Activated naive CD4-positive, alpha-beta T cell treated with anti-CD3 and anti-CD28 coated beads, Interleukin-2, amount 50 U/mL, for 72 hours (primary cell): Measurements from ENCODE around the gene NXPH3. TPM values are rescaled to one million over a fixed set of nuclear protein-coding genes. Genes with fewer than 3 reads are reported as not detected.

Source experiments
- ATAC-seq, 2 donors: fragments of 150-1000 bp; cut with Tn5 transposase; 2 replicates each; pipeline ENCODE4 v1.10.0; 2021; ENCODE audit warnings: mild to moderate bottlenecking in 2 of 2, moderate library complexity in 2 of 2
- DNase-seq, 2 donors: peaks; one replicate each; pipeline ENCODE4 v3.0.0; 2021 to 2022; ENCODE audit warnings: low spot score in 2 of 2
- H3K27ac Mint-ChIP-seq, 2 donors: one replicate each; pipeline ENCODE4 v1.8.0; 2022; ENCODE audit warnings: mild to moderate bottlenecking in 2 of 2, mixed read lengths in 2 of 2
- H3K36me3 Mint-ChIP-seq, 2 donors: one replicate each; pipeline ENCODE4 v1.8.0; 2022; ENCODE audit warnings: mixed read lengths in 2 of 2
- H3K9me3 Mint-ChIP-seq, 2 donors: one replicate each; pipeline ENCODE4 v1.8.0; 2022; ENCODE audit warnings: mixed read lengths in 2 of 2
- total RNA-seq, 2 donors: library from RNA; stranded (reverse); gene quantifications; one replicate each; pipeline ENCODE4 v1.2.3, GENCODE V29; 2022

The NXPH3 gene
- total RNA-seq, 2 donors from 2014 or later: 0.14 to 0.23 TPM

- DNase-seq (no peak), ATAC-seq (no peak)
- peaks cover 0 to 4% of the 10 kb centered on the region in 2 donors for H3K36me3 Mint-ChIP-seq
- no peaks in the 10 kb centered on the region for H3K9me3 Mint-ChIP-seq
- H3K27ac Mint-ChIP-seq: no peak overlapping the region
Measured at GRCh38 chr17:49596613-49597244, 21.1 kb downstream of the NXPH3 start.

DNA sequence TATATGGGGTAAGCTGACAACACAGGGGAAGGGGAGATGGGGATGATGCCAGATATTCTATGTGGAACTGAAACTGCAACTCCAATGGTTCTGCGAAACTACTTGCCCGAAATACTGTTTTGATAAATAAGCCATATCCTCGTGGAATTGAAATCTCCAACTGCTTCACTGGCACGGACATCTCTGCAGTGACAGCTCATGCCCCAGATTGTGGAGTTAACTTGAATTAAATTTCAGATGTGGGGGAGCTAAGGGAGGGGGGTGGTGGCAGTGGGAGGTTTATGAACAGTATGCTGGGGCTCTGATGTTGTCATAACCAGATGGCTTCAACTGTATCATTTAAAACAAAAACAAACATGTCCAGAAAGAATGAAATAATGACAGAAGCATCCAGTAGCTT is 21.8 kb downstream of the NXPH3 start:
- DNase-seq: no peak
- H3K36me3 Mint-ChIP-seq: peaks cover under 1 to 4% of the 10 kb centered on the region in 2 donors
- peak overlapping the region in 1 of 2 donors; percentile 7 for H3K27ac Mint-ChIP-seq
- no peak for ATAC-seq
- no peaks in the 10 kb centered on the region for H3K9me3 Mint-ChIP-seq

DNA sequence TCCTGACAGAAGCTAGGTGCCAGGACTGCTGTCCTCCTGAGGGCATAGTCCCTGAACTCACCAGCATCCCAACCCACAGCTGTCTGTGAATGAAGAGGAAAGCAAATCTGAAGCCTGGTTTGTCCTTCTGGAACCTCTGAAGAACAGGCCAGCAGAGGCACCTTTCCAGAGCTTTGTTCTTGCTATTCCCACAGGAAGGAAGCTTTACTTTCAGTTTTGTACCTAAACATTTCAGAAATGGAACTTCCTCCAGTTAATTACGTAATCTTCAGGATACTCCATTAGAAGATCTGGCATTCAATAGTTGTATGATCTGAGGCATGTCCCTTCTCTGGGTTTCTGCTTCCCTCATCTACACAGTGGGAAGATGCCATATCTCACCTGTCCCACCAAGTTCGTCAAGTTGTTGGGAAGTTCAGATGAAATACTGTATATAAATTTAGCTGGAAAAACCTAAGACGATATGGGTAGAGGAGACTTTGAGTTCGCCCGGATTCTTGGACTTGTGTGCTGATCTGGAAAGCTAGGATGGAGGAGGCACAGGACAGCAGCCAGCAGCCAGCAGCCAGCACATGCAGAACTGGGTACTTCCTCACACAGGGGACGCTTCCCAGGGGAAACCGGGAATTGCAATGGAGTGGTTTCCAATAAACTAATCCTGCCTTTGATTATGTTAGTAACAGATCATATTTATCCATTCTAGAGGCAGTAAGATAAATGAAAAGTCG is 22.4 kb downstream of the NXPH3 start:
- Mint-ChIP-seq H3K36me3 (peaks cover 4 to 7% of the 10 kb centered on the region in 2 donors), H3K9me3 (no peaks in the 10 kb centered on the region), H3K27ac (peak overlapping the region; percentile 7 to 15)
- DNase-seq: no peak
- ATAC-seq: no peak

- ATAC-seq (no peak), DNase-seq (no peak)
- Mint-ChIP-seq H3K27ac (no peak overlapping the region), H3K9me3 (no peaks in the 10 kb centered on the region), H3K36me3 (peaks cover 4 to 9% of the 10 kb centered on the region in 2 donors)
Measured at GRCh38 chr17:49598918-49599317, 23.2 kb downstream of the NXPH3 start.

GRCh38 chr17:49600949-49601348 is 25.3 kb downstream of the NXPH3 start:
- no peak for DNase-seq
- Mint-ChIP-seq H3K27ac (no peak overlapping the region), H3K36me3 (peaks cover 4 to 9% of the 10 kb centered on the region in 2 donors), H3K9me3 (no peaks in the 10 kb centered on the region)
- no peak for ATAC-seq

DNA sequence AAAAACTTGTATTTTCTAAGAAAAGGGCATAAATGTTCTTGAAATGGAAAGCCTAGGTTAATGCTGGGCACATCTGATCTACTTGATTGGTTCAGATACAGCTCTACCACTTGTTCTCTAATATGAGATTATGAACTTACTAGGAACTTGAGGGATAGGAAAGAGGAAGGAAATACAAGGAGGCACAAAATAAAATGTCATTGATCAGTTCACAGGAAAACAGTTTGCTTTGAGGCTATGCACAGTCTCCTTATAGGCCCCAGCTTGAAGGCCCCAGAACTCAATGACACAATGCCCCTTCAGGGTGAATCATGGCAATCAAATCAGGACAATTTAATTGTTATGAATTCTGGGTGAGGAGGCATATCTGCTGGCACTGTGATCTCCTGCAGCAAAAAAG is 27.1 kb downstream of the NXPH3 start:
- ATAC-seq: no peak
- peaks cover 4 to 9% of the 10 kb centered on the region in 2 donors for H3K36me3 Mint-ChIP-seq

GRCh38 chr17:49603238-49603637 is 27.6 kb downstream of the NXPH3 start:
- Mint-ChIP-seq H3K27ac (no peak overlapping the region), H3K9me3 (no peaks in the 10 kb centered on the region), H3K36me3 (peaks cover under 1 to 9% of the 10 kb centered on the region in 2 donors)
- no peak for DNase-seq
- ATAC-seq: no peak

More for the DNA sequence above, 27.1 kb downstream of the NXPH3 start:
- Mint-ChIP-seq H3K27ac (peak overlapping the region; percentile 44 to 46), H3K9me3 (no peaks in the 10 kb centered on the region)
- DNase-seq: no peak

DNA sequence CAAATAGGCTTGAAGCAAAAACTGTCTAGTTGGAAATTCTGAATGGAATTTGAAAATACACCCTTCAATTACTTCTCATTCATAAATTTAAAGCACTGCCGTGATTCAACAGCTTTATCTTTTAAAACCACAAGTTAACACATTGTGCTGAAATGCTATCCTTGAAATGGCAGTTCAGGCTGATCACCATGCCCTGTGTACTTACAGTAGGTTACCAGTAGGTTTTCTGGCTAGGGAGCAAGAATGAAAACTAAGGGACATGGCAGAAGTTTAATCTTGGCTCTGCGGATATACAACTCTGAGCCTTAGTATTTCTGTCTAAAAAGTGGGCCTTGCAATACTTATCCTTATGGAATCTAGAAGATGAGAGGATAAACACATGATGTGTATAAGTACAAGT is 28.0 kb downstream of the NXPH3 start:
- ATAC-seq: no peak
- Mint-ChIP-seq H3K9me3 (no peaks in the 10 kb centered on the region), H3K36me3 (peaks cover 0 to 9% of the 10 kb centered on the region in 2 donors), H3K27ac (no peak overlapping the region)
- no peak for DNase-seq

GRCh38 chr17:49604314-49604869 is 28.7 kb downstream of the NXPH3 start:
- no peak for ATAC-seq
- Mint-ChIP-seq H3K27ac (no peak overlapping the region), H3K36me3 (peaks cover 0 to 9% of the 10 kb centered on the region in 2 donors), H3K9me3 (no peaks in the 10 kb centered on the region)
- DNase-seq: no peak

- Mint-ChIP-seq H3K27ac (peak overlapping the region in 1 of 2 donors; percentile 0), H3K9me3 (no peaks in the 10 kb centered on the region), H3K36me3 (peaks cover 0 to 6% of the 10 kb centered on the region in 2 donors)
Measured at GRCh38 chr17:49610883-49611584, 35.4 kb downstream of the NXPH3 start.

DNA sequence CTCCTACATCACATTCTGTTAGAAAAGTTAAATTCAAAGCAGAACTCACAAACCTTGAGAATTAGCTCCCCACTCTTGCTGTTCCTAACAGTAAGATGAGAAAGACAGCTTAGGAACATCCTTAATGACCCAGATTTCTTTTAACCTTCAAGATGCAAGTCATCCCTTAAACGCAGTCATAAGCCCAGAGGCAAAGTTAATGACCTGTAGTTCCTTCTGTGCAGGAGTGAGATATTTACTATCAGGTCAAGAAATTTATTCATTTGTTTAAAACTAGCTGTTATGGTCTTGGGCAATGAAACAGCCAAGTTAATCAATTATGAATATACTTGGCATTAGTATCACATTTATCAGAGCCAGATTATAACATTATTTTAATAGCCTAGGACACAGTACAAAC is 37.1 kb downstream of the NXPH3 start:
- no peaks in the 10 kb centered on the region for H3K9me3 Mint-ChIP-seq
- DNase-seq (no peak), ATAC-seq (no peak)
- H3K27ac Mint-ChIP-seq: no peak overlapping the region
- peaks cover 0 to 6% of the 10 kb centered on the region in 2 donors for H3K36me3 Mint-ChIP-seq

More at GRCh38 chr17:49610883-49611584, 35.4 kb downstream of the NXPH3 start:
- ATAC-seq: no peak
- DNase-seq: no peak

DNA sequence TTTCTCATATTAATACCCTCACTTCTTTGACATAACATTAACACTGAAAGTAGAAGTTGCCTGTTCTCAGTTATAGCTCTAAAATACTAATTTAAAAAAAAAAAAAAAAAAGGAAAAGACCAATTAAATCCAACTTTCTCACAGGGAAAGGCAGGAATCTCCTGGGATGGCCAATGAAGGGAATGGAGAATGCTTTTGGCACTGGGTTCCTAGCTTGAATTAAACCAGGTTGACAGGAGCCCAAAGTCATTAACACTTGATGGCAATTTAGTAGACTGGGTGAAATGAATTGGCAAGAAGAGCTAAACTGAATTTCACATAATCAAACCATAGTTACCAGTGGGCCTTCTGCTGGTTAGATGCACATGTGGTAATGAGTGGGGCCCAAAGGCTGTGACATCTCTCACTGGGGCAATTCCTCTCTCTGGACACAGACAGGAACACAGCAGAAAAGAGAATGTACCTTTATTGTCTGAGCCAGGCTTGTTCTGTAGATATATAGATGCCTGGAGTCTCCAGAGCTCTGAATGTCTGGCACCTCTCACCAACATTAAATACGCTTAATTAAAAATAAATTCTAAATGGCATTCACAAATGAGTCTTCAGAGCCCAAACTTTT is 37.6 kb downstream of the NXPH3 start:
- ATAC-seq: no peak
- Mint-ChIP-seq H3K36me3 (peaks cover 0 to 8% of the 10 kb centered on the region in 2 donors), H3K9me3 (no peaks in the 10 kb centered on the region), H3K27ac (no peak overlapping the region)
- DNase-seq: no peak

GRCh38 chr17:49616086-49616485 is 40.4 kb downstream of the NXPH3 start:
- ATAC-seq (no peak), DNase-seq (no peak)
- H3K36me3 Mint-ChIP-seq: peaks cover 12 to 19% of the 10 kb centered on the region in 2 donors
- H3K9me3 Mint-ChIP-seq: no peaks in the 10 kb centered on the region
- peak overlapping the region in 1 of 2 donors; percentile 45 for H3K27ac Mint-ChIP-seq

DNA sequence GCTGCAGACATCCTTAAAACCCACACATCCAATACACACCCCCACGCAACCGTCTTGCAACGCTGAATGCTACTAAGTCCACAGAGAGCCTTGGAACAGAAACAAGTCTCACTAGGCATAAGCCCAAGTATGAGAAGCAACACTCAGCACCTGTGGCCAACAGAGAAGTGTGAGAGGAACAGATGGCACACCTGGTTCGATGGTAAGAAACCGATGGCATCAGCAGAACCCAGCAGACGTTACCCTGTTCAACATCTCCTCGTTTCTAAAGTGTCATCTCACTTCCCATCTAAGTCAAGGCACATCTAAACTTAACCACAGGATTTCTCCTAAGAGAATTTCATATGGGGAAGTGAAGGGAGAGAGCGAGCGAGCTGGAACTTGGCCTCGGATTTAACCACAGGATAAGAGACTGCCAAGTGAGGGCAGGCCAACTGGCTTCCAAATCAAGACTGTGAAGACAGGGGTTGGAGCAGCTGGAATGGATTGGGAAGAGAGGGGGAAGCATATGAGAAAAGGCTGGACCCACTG is 41.0 kb downstream of the NXPH3 start:
- DNase-seq (no peak), ATAC-seq (no peak)
- Mint-ChIP-seq H3K9me3 (no peaks in the 10 kb centered on the region), H3K27ac (no peak overlapping the region), H3K36me3 (peaks cover 13 to 19% of the 10 kb centered on the region in 2 donors)

DNA sequence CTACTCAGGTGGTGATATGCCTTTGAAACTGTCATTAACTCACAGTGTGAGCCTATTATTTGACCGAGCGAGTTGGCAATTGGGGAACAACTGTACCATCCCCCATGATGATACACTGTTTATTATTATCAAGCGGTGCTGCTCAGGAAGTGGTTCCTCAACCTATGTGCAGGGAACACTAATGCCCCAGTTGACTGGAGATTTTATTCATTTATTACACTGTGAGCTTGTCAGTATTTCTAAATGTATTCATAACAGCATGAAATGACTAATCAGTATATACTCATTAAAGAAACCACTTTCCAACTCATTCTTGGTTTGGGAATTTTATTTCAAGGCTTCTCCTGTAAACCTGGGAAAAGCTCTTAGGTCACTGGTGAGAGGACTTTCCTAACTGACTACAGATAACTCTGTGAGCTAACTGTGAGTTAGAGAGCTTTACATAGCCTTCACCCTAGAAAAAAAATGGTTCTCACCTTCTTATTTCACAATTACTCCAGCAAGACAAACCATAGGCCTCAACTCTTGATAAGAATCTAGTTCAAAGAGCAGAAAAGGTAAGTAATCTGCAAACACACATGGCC is 42.4 kb downstream of the NXPH3 start:
- no peak for DNase-seq
- H3K27ac Mint-ChIP-seq: peak overlapping the region; percentile 50 to 54
- peaks cover 13 to 19% of the 10 kb centered on the region in 2 donors for H3K36me3 Mint-ChIP-seq
- peak; percentile 75 to 86 for ATAC-seq
- no peaks in the 10 kb centered on the region for H3K9me3 Mint-ChIP-seq

DNA sequence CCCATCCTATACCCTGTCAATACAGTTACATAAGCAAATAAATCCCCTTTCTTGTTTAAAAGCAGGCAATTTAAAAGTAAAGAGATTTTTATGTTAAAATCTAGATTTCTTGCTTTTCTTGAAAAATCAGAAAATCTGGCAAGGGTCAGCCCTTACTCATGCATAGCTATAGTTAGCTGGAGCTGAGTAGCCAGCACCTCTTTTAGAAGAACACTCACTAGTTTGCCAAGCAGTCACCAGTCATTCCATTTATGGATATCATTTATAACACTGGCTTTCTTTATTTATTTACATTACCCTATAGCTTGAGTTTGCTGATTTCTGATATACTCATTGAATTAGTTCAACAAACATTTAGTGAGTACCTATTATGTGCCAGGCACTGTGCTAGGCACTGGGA is 45.7 kb downstream of the NXPH3 start:
- peaks cover 13% of the 10 kb centered on the region in 2 donors for H3K36me3 Mint-ChIP-seq
- ATAC-seq (no peak), DNase-seq (no peak)
- H3K27ac Mint-ChIP-seq: no peak overlapping the region
- no peaks in the 10 kb centered on the region for H3K9me3 Mint-ChIP-seq
